Type B pancreatic cell (in vitro differentiated cells): ENCODE results near the gene ZNF414. TPM values are rescaled to one million over a fixed set of nuclear protein-coding genes. Genes with fewer than 3 reads are reported as not detected.

Experiments
- DNase-seq: peaks from one replicate; pipeline ENCODE4 v3.0.0; 2021; ENCODE audit warnings: mixed read lengths; ENCODE audit not compliant: unreplicated experiment; ENCODE audit errors: extremely low spot score
- H3K27ac Mint-ChIP-seq: 2 replicates; pipeline ENCODE4 v1.8.0; 2021; ENCODE audit warnings: mild to moderate bottlenecking, mixed read lengths
- H3K27me3 Mint-ChIP-seq: 2 replicates; pipeline ENCODE4 v1.8.0; 2021; ENCODE audit warnings: mixed read lengths
- H3K36me3 Mint-ChIP-seq: 2 replicates; pipeline ENCODE4 v1.8.0; 2021; ENCODE audit warnings: mixed read lengths
- H3K4me1 Mint-ChIP-seq: one replicate; pipeline ENCODE4 v1.8.0; 2021; ENCODE audit warnings: mixed read lengths; ENCODE audit not compliant: unreplicated experiment
- H3K4me3 Mint-ChIP-seq: 2 replicates; pipeline ENCODE4 v1.8.0; 2021; ENCODE audit warnings: mild to moderate bottlenecking, mixed read lengths
- H3K9me3 Mint-ChIP-seq: 2 replicates; pipeline ENCODE4 v1.8.0; 2021; ENCODE audit warnings: mixed read lengths
- total RNA-seq: library from RNA; stranded (reverse); gene quantifications from 2 replicates; pipeline ENCODE4 v1.2.1, GENCODE V29; 2021; ENCODE audit warnings: low replicate concordance
- TF ChIP-seq, protein P1 (sequence below): fragments of 200-600 bp; sonication (generic); conservative IDR thresholded peaks from 2 replicates; pipeline ENCODE4 v1.5.0; 2021; ENCODE audit warnings: antibody characterized with exemption, mild to moderate bottlenecking

ZNF414 gene
- total RNA-seq, 1 donor from 2014 or later: 25.4 TPM

DNA sequence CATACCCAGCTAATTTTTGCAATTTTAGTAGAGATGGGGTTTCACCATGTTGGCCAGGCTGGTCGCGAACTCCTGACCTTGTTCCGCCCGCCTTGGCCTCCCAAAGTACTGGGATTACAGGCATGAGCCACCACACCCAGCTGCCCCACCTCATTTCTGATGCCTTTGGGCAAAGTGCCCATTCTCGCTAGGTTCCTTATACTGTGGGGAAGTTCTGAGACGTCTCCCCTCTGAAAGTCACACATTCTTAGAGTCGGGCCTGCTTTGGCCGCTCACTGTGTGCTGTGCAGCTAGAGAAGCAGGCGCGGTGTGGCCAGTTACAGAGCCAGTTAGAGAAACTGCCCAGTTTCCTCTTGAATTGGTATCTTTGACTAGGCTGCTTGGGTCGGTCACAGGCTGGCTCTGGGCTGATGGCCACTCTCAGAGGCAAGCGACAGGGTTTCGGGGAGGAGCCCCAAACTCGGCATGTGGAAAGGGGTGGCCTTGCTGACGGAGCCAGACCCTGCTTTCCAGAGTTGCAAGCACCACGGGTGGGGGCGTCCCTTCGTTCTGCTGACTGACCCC, 29.6 kb downstream of the ZNF414 start:
- Mint-ChIP-seq H3K9me3 (no peaks in the 10 kb centered on the region), H3K27ac (no peak overlapping the region), H3K36me3 (peaks cover 26% of the 10 kb centered on the region), H3K27me3 (no peaks in the 10 kb centered on the region), H3K4me1 (peaks cover 15% of the 10 kb centered on the region), H3K4me3 (no peak overlapping the region)
- TF ChIP-seq, protein P1, sequence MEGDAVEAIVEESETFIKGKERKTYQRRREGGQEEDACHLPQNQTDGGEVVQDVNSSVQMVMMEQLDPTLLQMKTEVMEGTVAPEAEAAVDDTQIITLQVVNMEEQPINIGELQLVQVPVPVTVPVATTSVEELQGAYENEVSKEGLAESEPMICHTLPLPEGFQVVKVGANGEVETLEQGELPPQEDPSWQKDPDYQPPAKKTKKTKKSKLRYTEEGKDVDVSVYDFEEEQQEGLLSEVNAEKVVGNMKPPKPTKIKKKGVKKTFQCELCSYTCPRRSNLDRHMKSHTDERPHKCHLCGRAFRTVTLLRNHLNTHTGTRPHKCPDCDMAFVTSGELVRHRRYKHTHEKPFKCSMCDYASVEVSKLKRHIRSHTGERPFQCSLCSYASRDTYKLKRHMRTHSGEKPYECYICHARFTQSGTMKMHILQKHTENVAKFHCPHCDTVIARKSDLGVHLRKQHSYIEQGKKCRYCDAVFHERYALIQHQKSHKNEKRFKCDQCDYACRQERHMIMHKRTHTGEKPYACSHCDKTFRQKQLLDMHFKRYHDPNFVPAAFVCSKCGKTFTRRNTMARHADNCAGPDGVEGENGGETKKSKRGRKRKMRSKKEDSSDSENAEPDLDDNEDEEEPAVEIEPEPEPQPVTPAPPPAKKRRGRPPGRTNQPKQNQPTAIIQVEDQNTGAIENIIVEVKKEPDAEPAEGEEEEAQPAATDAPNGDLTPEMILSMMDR: no peak
- no peak for DNase-seq

DNA sequence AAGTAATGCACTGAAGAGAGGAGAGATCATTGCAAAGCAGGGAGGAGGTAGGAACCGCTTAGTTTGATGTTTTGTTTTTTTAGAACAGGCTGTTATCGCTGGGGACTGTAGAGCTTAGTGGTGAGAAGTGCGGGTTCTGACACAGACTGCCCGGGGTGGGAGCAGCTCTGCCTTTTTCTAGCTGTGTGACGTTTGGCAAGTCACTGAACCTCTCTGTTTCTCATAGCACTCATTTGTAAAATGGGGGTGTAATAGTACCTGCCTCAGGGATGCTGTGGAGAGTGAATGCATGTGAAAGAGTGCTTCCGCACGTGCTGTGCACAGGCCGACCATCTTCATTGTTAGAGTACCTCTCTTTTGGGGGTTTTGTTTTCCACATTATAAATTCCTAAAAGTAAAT, 30.8 kb downstream of the ZNF414 start:
- TF ChIP-seq, protein P1: no peak
- H3K9me3 Mint-ChIP-seq: no peaks in the 10 kb centered on the region

DNA sequence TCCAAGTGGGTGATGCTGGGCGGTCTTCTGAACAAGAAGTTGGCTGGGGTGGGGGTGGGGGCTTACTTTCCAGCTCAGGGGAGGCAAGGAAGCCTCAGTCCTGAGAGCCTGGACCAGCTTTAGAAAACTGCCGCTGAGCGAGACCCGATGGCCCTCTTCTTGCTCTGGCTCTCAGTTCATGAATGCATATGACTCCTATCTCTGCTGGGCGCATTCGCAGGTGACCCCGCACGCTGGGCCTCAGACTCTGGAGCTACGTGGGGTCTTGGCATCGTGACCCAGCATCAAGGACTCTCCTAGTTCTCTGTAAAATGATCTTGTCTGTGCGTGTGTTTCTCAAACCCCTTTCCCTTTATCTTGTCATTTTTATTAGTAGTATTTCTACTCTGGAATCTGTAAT, 31.3 kb downstream of the ZNF414 start:
- Mint-ChIP-seq H3K9me3 (no peaks in the 10 kb centered on the region), H3K27ac (no peak overlapping the region), H3K4me1 (peaks cover 15% of the 10 kb centered on the region), H3K4me3 (no peak overlapping the region), H3K27me3 (no peaks in the 10 kb centered on the region), H3K36me3 (peaks cover 29% of the 10 kb centered on the region)
- TF ChIP-seq, protein P1: no peak
- DNase-seq: no peak

More for the DNA sequence above, 30.8 kb downstream of the ZNF414 start:
- Mint-ChIP-seq H3K36me3 (peaks cover 28% of the 10 kb centered on the region), H3K27ac (no peak overlapping the region), H3K4me1 (peaks cover 12% of the 10 kb centered on the region), H3K4me3 (no peak overlapping the region), H3K27me3 (no peaks in the 10 kb centered on the region)
- DNase-seq: no peak

DNA sequence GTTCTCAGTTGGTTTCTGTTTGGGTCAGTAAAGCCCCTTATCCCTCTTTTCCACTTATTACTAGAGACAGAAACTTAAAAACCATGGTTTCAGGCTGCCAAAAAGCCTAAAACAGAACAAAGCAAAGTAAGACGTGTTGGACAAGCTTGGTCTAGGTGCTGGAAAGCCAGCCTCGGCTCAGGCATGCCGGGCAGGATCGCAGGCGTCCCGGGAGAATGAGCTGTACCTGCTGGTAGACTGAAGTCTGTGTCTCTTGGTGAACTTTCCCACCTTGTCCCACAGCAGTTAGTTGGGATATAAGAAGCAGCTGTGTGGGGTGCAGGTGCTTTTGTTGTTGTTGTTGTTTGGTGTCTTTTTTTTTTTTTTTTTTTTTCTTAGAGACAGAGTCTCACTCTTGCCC, 32.4 kb downstream of the ZNF414 start:
- TF ChIP-seq, protein P1: no peak
- Mint-ChIP-seq H3K36me3 (peaks cover 25% of the 10 kb centered on the region), H3K4me3 (no peak overlapping the region), H3K27ac (peak overlapping the region; percentile 74), H3K9me3 (no peaks in the 10 kb centered on the region), H3K27me3 (no peaks in the 10 kb centered on the region), H3K4me1 (peaks cover 15% of the 10 kb centered on the region)
- DNase-seq: no peak

DNA sequence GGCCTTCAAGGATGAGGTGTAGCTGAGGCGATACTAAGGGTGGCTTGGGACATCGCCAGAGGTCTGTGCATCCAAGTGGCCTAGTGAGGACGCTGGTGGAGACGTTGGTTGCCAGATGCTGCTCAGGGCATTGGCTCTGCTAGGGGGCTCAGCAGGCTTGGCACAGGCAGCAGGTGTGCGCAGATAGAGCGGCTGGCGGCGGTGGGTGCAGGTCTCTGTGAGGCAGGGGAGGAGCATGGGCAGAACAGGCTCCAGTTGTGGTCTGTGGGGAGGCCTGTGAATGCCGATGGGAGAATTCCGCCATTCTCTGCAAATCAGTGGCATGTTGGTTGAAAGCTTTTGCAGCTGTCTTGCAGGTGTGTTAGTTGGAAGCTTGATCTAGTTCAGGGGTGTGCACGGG, 32.8 kb downstream of the ZNF414 start:
- Mint-ChIP-seq H3K27me3 (no peaks in the 10 kb centered on the region), H3K4me3 (no peak overlapping the region), H3K9me3 (no peaks in the 10 kb centered on the region), H3K36me3 (peaks cover 23% of the 10 kb centered on the region), H3K4me1 (peaks cover 15% of the 10 kb centered on the region), H3K27ac (peak overlapping the region; percentile 74)
- TF ChIP-seq, protein P1: no peak
- no peak for DNase-seq

DNA sequence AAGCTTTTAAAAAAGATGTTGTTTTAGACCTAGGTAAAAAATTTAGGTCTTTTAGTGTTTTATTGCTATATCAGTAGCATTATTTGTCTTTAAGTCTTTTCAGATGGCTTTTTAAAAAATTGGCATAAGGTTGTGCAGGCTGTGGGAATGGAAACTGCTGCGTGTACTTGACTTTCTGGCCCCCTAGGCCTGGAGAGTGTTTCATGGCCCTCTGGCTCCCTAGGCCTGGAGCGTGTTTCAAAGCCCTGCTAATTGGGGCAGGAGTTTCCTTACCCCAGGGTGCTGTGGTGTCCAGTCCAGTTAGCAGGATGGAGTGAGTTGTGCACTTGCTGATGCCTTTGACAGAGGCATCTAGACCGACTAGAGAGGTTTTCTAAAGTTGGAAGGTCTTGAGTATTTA, 35.4 kb downstream of the ZNF414 start:
- H3K36me3 Mint-ChIP-seq: peaks cover 30% of the 10 kb centered on the region
- H3K4me1 Mint-ChIP-seq: peaks cover 19% of the 10 kb centered on the region
- no peak for DNase-seq
- TF ChIP-seq, protein P1: no peak
- H3K27me3 Mint-ChIP-seq: no peaks in the 10 kb centered on the region
- peak overlapping the region; percentile 48 for H3K27ac Mint-ChIP-seq
- no peak overlapping the region for H3K4me3 Mint-ChIP-seq
- H3K9me3 Mint-ChIP-seq: no peaks in the 10 kb centered on the region
